Occipital lobe (tissue), 2 donors: Measurements from ENCODE around the gene GLYAT. TPM values are rescaled to one million over a fixed set of nuclear protein-coding genes. Genes with fewer than 3 reads are reported as not detected.
"Not testable (repeated sequence)": the region's sequence is repeated elsewhere in the genome, so short reads cannot be mapped to it uniquely, and the experiment has no call there.

Source experiments
- DNase-seq: peaks from one replicate; lab custom pipeline; 2025; lab: John Stamatoyannopoulos, UW
- total RNA-seq: library from RNA; depleted of rRNA; stranded (reverse); fragments of >200 nt; gene quantifications from one replicate; pipeline ENCODE4 v1.2.3, GENCODE V29; 2014

GLYAT gene
- total RNA-seq, 1 donor from 2014 or later = 0.31 TPM

- no peak for DNase-seq
Observed at GRCh38 chr11:58685973-58686722, 45.6 kb downstream of the GLYAT start.

GRCh38 chr11:58682660-58683059, 49.1 kb downstream of the GLYAT start:
- not testable (repeated sequence) for DNase-seq

- not testable (repeated sequence) for DNase-seq
Observed at GRCh38 chr11:58677536-58677935, 54.2 kb downstream of the GLYAT start.

- DNase-seq = no peak
Observed at GRCh38 chr11:58676563-58677135, 55.1 kb downstream of the GLYAT start.

GRCh38 chr11:58675334-58676155, 56.2 kb downstream of the GLYAT start:
- DNase-seq = peak; percentile 72

- DNase-seq = no peak
Observed at GRCh38 chr11:58674609-58675008, 57.1 kb downstream of the GLYAT start.

GRCh38 chr11:58671983-58672633, 59.6 kb downstream of the GLYAT start:
- no peak for DNase-seq

GRCh38 chr11:58659910-58660570, 71.7 kb downstream of the GLYAT start:
- no peak for DNase-seq

- DNase-seq = no peak
Observed at GRCh38 chr11:58659404-58659803, 72.3 kb downstream of the GLYAT start.

Other genes with a start within 250 kb of the GLYAT start
- gene OR5B21, start 223.8 kb downstream of the GLYAT start, total RNA-seq = not detected
- 2.7 TPM for gene LPXN, start 156.1 kb downstream of the GLYAT start, total RNA-seq
- 56.0 TPM for gene ZFP91, start 152.9 kb downstream of the GLYAT start, total RNA-seq
- gene CNTF, start 109.3 kb downstream of the GLYAT start, total RNA-seq = 2.7 TPM
- 1.2 TPM for gene GLYATL2, start 112.8 kb upstream of the GLYAT start, total RNA-seq
- gene GLYATL1, start 207.5 kb upstream of the GLYAT start, total RNA-seq = 0.78 TPM